Measurements from ENCODE around the gene SERP2.

The SERP2 gene

GRCh38 chr13:44386913-44387556 lies 13.4 kb downstream of the SERP2 start:
- no peaks in the 10 kb centered on the region for H3K9me3 ChIP-seq (ENCODE audit: insufficient read depth, low read length)
- no peak overlapping the region for H3K4me3 ChIP-seq (ENCODE audit: insufficient read length, low read depth)
- no peaks in the 10 kb centered on the region for H3K36me3 ChIP-seq (ENCODE audit: insufficient read depth, insufficient read length, low read length)
- H3K9ac ChIP-seq (ENCODE audit: insufficient read length, low read depth), result no peak overlapping the region
- no peaks in the 10 kb centered on the region for H3K4me1 ChIP-seq (ENCODE audit: insufficient read depth, insufficient read length)
- H3K27me3 ChIP-seq (ENCODE audit: insufficient read depth, insufficient read length), result no peaks in the 10 kb centered on the region
- DNase-seq (ENCODE audit: low read depth, low spot score), result no peak
- TF ChIP-seq SUZ12 (IDR thresholded peaks at IDR 0.05; ENCODE audit: extremely low read depth, insufficient read depth, insufficient read length), result no peak
- TF ChIP-seq ZNF274 (IDR thresholded peaks at IDR 0.05; ENCODE audit: low read depth, low read length), result no peak
- TF ChIP-seq YY1 (IDR thresholded peaks at IDR 0.05; ENCODE audit: insufficient read depth, insufficient read length), result no peak

- TF ChIP-seq SUZ12 (IDR thresholded peaks at IDR 0.05; ENCODE audit: extremely low read depth, insufficient read depth, insufficient read length) (no peak), ZNF274 (IDR thresholded peaks at IDR 0.05; ENCODE audit: low read depth, low read length) (no peak), YY1 (IDR thresholded peaks at IDR 0.05; ENCODE audit: insufficient read depth, insufficient read length) (no peak)
- no peaks in the 10 kb centered on the region for H3K36me3 ChIP-seq (ENCODE audit: insufficient read depth, insufficient read length, low read length)
- DNase-seq (ENCODE audit: low read depth, low spot score), result no peak
- H3K4me1 ChIP-seq (ENCODE audit: insufficient read depth, insufficient read length), result no peaks in the 10 kb centered on the region
- H3K9me3 ChIP-seq (ENCODE audit: insufficient read depth, low read length), result no peaks in the 10 kb centered on the region
- H3K4me3 ChIP-seq (ENCODE audit: insufficient read length, low read depth), result no peak overlapping the region
- H3K27me3 ChIP-seq (ENCODE audit: insufficient read depth, insufficient read length), result no peaks in the 10 kb centered on the region
- H3K9ac ChIP-seq (ENCODE audit: insufficient read length, low read depth), result no peak overlapping the region
These were observed 14.9 kb downstream of the SERP2 start for GRCh38 chr13:44388427-44389059.

- TF ChIP-seq YY1 (IDR thresholded peaks at IDR 0.05; ENCODE audit: insufficient read depth, insufficient read length) (no peak), ZNF274 (IDR thresholded peaks at IDR 0.05; ENCODE audit: low read depth, low read length) (no peak), SUZ12 (IDR thresholded peaks at IDR 0.05; ENCODE audit: extremely low read depth, insufficient read depth, insufficient read length) (no peak)
- H3K9ac ChIP-seq (ENCODE audit: insufficient read length, low read depth), result no peak overlapping the region
- no peak for DNase-seq (ENCODE audit: low read depth, low spot score)
- no peaks in the 10 kb centered on the region for H3K9me3 ChIP-seq (ENCODE audit: insufficient read depth, low read length)
- no peaks in the 10 kb centered on the region for H3K36me3 ChIP-seq (ENCODE audit: insufficient read depth, insufficient read length, low read length)
- no peaks in the 10 kb centered on the region for H3K27me3 ChIP-seq (ENCODE audit: insufficient read depth, insufficient read length)
- H3K4me3 ChIP-seq (ENCODE audit: insufficient read length, low read depth), result no peak overlapping the region
- H3K4me1 ChIP-seq (ENCODE audit: insufficient read depth, insufficient read length), result no peaks in the 10 kb centered on the region
These were observed 15.5 kb downstream of the SERP2 start for GRCh38 chr13:44389060-44389666.

- H3K4me1 ChIP-seq (ENCODE audit: insufficient read depth, insufficient read length), result no peaks in the 10 kb centered on the region
- H3K9me3 ChIP-seq (ENCODE audit: insufficient read depth, low read length), result no peaks in the 10 kb centered on the region
- no peaks in the 10 kb centered on the region for H3K36me3 ChIP-seq (ENCODE audit: insufficient read depth, insufficient read length, low read length)
- no peak overlapping the region for H3K4me3 ChIP-seq (ENCODE audit: insufficient read length, low read depth)
- no peak overlapping the region for H3K9ac ChIP-seq (ENCODE audit: insufficient read length, low read depth)
- no peaks in the 10 kb centered on the region for H3K27me3 ChIP-seq (ENCODE audit: insufficient read depth, insufficient read length)
- DNase-seq (ENCODE audit: low read depth, low spot score), result no peak
- TF ChIP-seq ZNF274 (IDR thresholded peaks at IDR 0.05; ENCODE audit: low read depth, low read length) (no peak), SUZ12 (IDR thresholded peaks at IDR 0.05; ENCODE audit: extremely low read depth, insufficient read depth, insufficient read length) (no peak), YY1 (IDR thresholded peaks at IDR 0.05; ENCODE audit: insufficient read depth, insufficient read length) (no peak)
These were observed 16.3 kb downstream of the SERP2 start for GRCh38 chr13:44389876-44390275.

GRCh38 chr13:44393391-44393790 lies 19.8 kb downstream of the SERP2 start:
- no peaks in the 10 kb centered on the region for H3K36me3 ChIP-seq (ENCODE audit: insufficient read depth, insufficient read length, low read length)
- DNase-seq (ENCODE audit: low read depth, low spot score), result no peak
- H3K4me1 ChIP-seq (ENCODE audit: insufficient read depth, insufficient read length), result peaks cover 5% of the 10 kb centered on the region
- no peaks in the 10 kb centered on the region for H3K9me3 ChIP-seq (ENCODE audit: insufficient read depth, low read length)
- H3K4me3 ChIP-seq (ENCODE audit: insufficient read length, low read depth), result no peak overlapping the region
- no peaks in the 10 kb centered on the region for H3K27me3 ChIP-seq (ENCODE audit: insufficient read depth, insufficient read length)
- no peak for TF ChIP-seq ZNF274 (IDR thresholded peaks at IDR 0.05; ENCODE audit: low read depth, low read length)
- no peak for TF ChIP-seq SUZ12 (IDR thresholded peaks at IDR 0.05; ENCODE audit: extremely low read depth, insufficient read depth, insufficient read length)
- no peak for TF ChIP-seq YY1 (IDR thresholded peaks at IDR 0.05; ENCODE audit: insufficient read depth, insufficient read length)
- H3K9ac ChIP-seq (ENCODE audit: insufficient read length, low read depth), result no peak overlapping the region

GRCh38 chr13:44394658-44395057 lies 21.0 kb downstream of the SERP2 start:
- Histone ChIP-seq H3K27me3 (ENCODE audit: insufficient read depth, insufficient read length) (no peaks in the 10 kb centered on the region), H3K4me3 (ENCODE audit: insufficient read length, low read depth) (no peak overlapping the region), H3K4me1 (ENCODE audit: insufficient read depth, insufficient read length) (peaks cover 5% of the 10 kb centered on the region), H3K36me3 (ENCODE audit: insufficient read depth, insufficient read length, low read length) (no peaks in the 10 kb centered on the region), H3K9me3 (ENCODE audit: insufficient read depth, low read length) (no peaks in the 10 kb centered on the region), H3K9ac (ENCODE audit: insufficient read length, low read depth) (no peak overlapping the region)
- DNase-seq (ENCODE audit: low read depth, low spot score), result no peak
- TF ChIP-seq ZNF274 (IDR thresholded peaks at IDR 0.05; ENCODE audit: low read depth, low read length) (no peak), SUZ12 (IDR thresholded peaks at IDR 0.05; ENCODE audit: extremely low read depth, insufficient read depth, insufficient read length) (no peak), YY1 (IDR thresholded peaks at IDR 0.05; ENCODE audit: insufficient read depth, insufficient read length) (no peak)

GRCh38 chr13:44395976-44396694 lies 22.5 kb downstream of the SERP2 start:
- Histone ChIP-seq H3K36me3 (ENCODE audit: insufficient read depth, insufficient read length, low read length) (no peaks in the 10 kb centered on the region), H3K4me3 (ENCODE audit: insufficient read length, low read depth) (no peak overlapping the region), H3K4me1 (ENCODE audit: insufficient read depth, insufficient read length) (peaks cover 5% of the 10 kb centered on the region), H3K27me3 (ENCODE audit: insufficient read depth, insufficient read length) (no peaks in the 10 kb centered on the region), H3K9ac (ENCODE audit: insufficient read length, low read depth) (no peak overlapping the region), H3K9me3 (ENCODE audit: insufficient read depth, low read length) (no peaks in the 10 kb centered on the region)
- no peak for DNase-seq (ENCODE audit: low read depth, low spot score)
- no peak for TF ChIP-seq ZNF274 (IDR thresholded peaks at IDR 0.05; ENCODE audit: low read depth, low read length)
- TF ChIP-seq YY1 (IDR thresholded peaks at IDR 0.05; ENCODE audit: insufficient read depth, insufficient read length), result no peak
- no peak for TF ChIP-seq SUZ12 (IDR thresholded peaks at IDR 0.05; ENCODE audit: extremely low read depth, insufficient read depth, insufficient read length)

All from NT2/D1 (cell line).